Psoas muscle (tissue), 8 donors: ENCODE data around the gene UROC1. TPM values are rescaled to one million over a fixed set of nuclear protein-coding genes. Genes with fewer than 3 reads are reported as not detected.

Experiments used
- ATAC-seq, 4 donors: fragments of 200-7000 bp; cut with Tn5 transposase; one replicate each; pipeline ENCODE4 v1.9.1; 2020; ENCODE audit warnings: moderate library complexity in 3 of 4, mild to moderate bottlenecking in 2 of 4
- DNase-seq, 2 donors: peaks; one replicate each; pipeline ENCODE4 v3.0.0-alpha.2; 2020
- H3K27ac ChIP-seq: fragments of 200-600 bp; one replicate; pipeline ENCODE4 v1.8.0; 2022
- H3K27me3 ChIP-seq, 3 donors: fragments of 200-600 bp in 1 of 3; one replicate each; pipeline versions ENCODE4 v1.6.1 to v1.8.0; 2013 to 2022; ENCODE audit warnings: low read length in 2 of 3, mild to moderate bottlenecking in 2 of 3, moderate library complexity in 1 of 3; ENCODE audit not compliant: insufficient read depth in 3 of 3
- H3K36me3 ChIP-seq, 2 donors: fragments of 200-600 bp in 1 of 2; one replicate each; pipeline versions ENCODE4 v1.6.1 to v1.8.0; 2013 to 2022; ENCODE audit warnings: low read depth in 1 of 2, mild to moderate bottlenecking in 1 of 2, moderate library complexity in 1 of 2; ENCODE audit not compliant: insufficient read depth in 1 of 2
- H3K4me1 ChIP-seq: fragments of 200-600 bp; one replicate; pipeline ENCODE4 v1.8.0; 2022
- H3K4me3 ChIP-seq: fragments of 200-600 bp; one replicate; pipeline ENCODE4 v1.8.0; 2022; ENCODE audit warnings: mild to moderate bottlenecking
- H3K9me3 ChIP-seq: fragments of 200-600 bp; one replicate; pipeline ENCODE4 v1.8.0; 2022
- CTCF ChIP-seq: fragments of 200-600 bp; IDR thresholded peaks from one replicate; pipeline ENCODE4 v1.8.0; 2022; ENCODE audit warnings: antibody characterized with exemption
- WGBS, 3 donors: extraction: QIAGEN DNeasy Blood & Tissue Kit; methylation state at CpG; one replicate each; pipeline versions ENCODE4 v1.1.6 to v1.1.7; 2013; 5-methylcytosine and 5-hydroxymethylcytosine counted together
- intact Hi-C, 2 donors: fragments of 100-400 bp; cut with DNase I; formaldehyde crosslinking; loops; one replicate each; pipeline versions ENCODE4 v1.11.0 to v1.14.2; 2022
- polyA plus RNA-seq, 3 donors: library from polyadenylated mRNA; stranded (reverse); fragments of 200-250 nt; gene quantifications; one replicate each; pipeline ENCODE4 v1.2.3, GENCODE V29; 2013
- total RNA-seq, 4 donors: library from RNA; stranded (reverse); fragmentation: NEBNext Ultra II Directional in 2 of 4; extraction: Animal tissue kit (Norgen Biotek cat#: 25700) in 2 of 4; gene quantifications; one replicate each; pipeline versions ENCODE4 v1.2.1 to v1.2.4, GENCODE V29; 2021 to 2023
- donor health status: healthy with polysubstance abuse.
- donor health status: DM: no; HTN: no; CAD: no; lungs with moderate emphysema.
- donor health status: Bipolar disorder and iron deficiency.
- donor health status: healthy.
- donor health status: DM: yes; HTN: yes; CAD: no.
- donor health status: DM: no; HTN: no; CAD: no.
- donor health status: DM: no; HTN: no; CAD: no.
- donor health status: DM: yes; HTN: yes; CAD: no.

Gene UROC1
- total and polyA plus RNA-seq, 7 donors: 0.03 to 0.13 (median 0.08) TPM; not detected in 4

DNA sequence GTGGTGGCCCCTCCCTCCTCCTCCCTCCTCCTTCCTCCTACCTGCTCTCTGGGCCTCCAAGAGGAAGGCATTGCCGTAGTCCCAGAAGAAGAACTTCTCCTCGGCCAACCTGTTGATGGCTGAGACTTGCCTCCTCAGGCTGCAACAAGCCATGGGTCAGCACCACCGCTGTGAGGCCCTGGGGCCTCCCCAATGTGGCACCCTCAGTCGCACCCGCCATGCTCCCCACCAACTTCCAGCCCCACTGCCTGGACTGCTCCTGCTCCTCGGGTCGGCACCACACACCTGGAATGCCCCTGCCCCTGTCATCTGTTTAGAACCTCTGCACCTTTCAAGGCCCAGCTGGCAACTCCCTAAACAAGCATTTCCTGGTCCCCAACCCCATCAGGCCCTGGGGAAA lies 17.6 kb downstream of the UROC1 start:
- DNase-seq (no peak), ATAC-seq (no peak)
- no peaks in the 10 kb centered on the region for H3K36me3 ChIP-seq
- H3K9me3 ChIP-seq: no peaks in the 10 kb centered on the region
- no peaks in the 10 kb centered on the region for H3K27me3 ChIP-seq
- intact Hi-C loops: no loop called here
- TF ChIP-seq CTCF: no peak
- no peak overlapping the region for H3K27ac ChIP-seq
- 86 to 92% (median 90%) methylated on average over 7 of the region's 7 CpGs for WGBS, 3 donors
- no peak overlapping the region for H3K4me3 ChIP-seq
- H3K4me1 ChIP-seq: no peaks in the 10 kb centered on the region

GRCh38 chr3:126499401-126499800 lies 18.2 kb downstream of the UROC1 start:
- WGBS, 3 donors: 91 to 95% (median 95%) methylated on average over 9 of the region's 9 CpGs
- H3K9me3 ChIP-seq: no peaks in the 10 kb centered on the region
- no peak for TF ChIP-seq CTCF
- no peaks in the 10 kb centered on the region for H3K27me3 ChIP-seq
- ATAC-seq (no peak), DNase-seq (no peak)
- H3K4me3 ChIP-seq: no peak overlapping the region
- no peak overlapping the region for H3K27ac ChIP-seq
- H3K4me1 ChIP-seq: no peaks in the 10 kb centered on the region
- intact Hi-C loops: no loop called here
- no peaks in the 10 kb centered on the region for H3K36me3 ChIP-seq

GRCh38 chr3:126498929-126499328 lies 18.6 kb downstream of the UROC1 start:
- Histone ChIP-seq H3K27ac (no peak overlapping the region), H3K4me3 (no peak overlapping the region), H3K27me3 (no peaks in the 10 kb centered on the region), H3K9me3 (no peaks in the 10 kb centered on the region), H3K4me1 (no peaks in the 10 kb centered on the region), H3K36me3 (no peaks in the 10 kb centered on the region)
- DNase-seq: no peak
- TF ChIP-seq CTCF: no peak
- 70 to 81% (median 77%) methylated on average over 10 of the region's 10 CpGs for WGBS, 3 donors
- ATAC-seq: no peak
- intact Hi-C loops: no loop called here

- Histone ChIP-seq H3K27ac (no peak overlapping the region), H3K36me3 (no peaks in the 10 kb centered on the region), H3K4me1 (no peaks in the 10 kb centered on the region), H3K27me3 (no peaks in the 10 kb centered on the region), H3K4me3 (no peak overlapping the region), H3K9me3 (no peaks in the 10 kb centered on the region)
- intact Hi-C loops: no loop called here
- 72 to 83% (median 80%) methylated on average over 3 to 4 of the region's 4 CpGs for WGBS, 3 donors
- ATAC-seq: no peak
- TF ChIP-seq CTCF: no peak
- no peak for DNase-seq
These were observed 19.1 kb downstream of the UROC1 start for GRCh38 chr3:126498461-126498860.

DNA sequence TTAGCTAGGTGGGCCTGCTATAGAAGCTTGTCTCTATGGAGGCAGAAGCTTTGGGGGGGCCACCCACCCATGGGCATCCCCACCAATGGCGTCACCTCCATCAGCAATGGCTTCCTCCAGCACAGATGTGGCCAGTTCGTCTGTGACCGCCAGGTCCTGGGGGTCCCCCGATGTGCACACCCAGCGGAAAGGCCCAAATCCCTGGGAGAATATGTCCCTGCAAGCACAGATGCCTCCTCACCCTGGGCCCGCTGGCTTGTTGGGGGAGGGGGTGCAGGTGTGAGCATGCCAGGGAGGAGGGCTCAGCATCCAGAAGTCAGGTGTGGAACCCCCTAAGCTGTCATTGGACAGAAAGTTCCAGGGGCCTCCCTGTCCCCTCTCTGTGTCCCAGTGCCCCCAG lies 19.6 kb downstream of the UROC1 start:
- ATAC-seq: no peak
- H3K4me3 ChIP-seq: no peak overlapping the region
- TF ChIP-seq CTCF: no peak
- DNase-seq: no peak
- no peaks in the 10 kb centered on the region for H3K27me3 ChIP-seq
- no peaks in the 10 kb centered on the region for H3K36me3 ChIP-seq
- intact Hi-C loops: no loop called here
- 95 to 98% (median 96%) methylated on average over 6 of the region's 6 CpGs for WGBS, 3 donors
- H3K9me3 ChIP-seq: no peaks in the 10 kb centered on the region
- H3K4me1 ChIP-seq: no peaks in the 10 kb centered on the region
- H3K27ac ChIP-seq: no peak overlapping the region
